GM23338 (cell line): ENCODE data around the gene TAOK2.

Experiments used
- CREB1 ChIP-seq: fragments of 250-450 bp; sonication (Bioruptor Pico); IDR thresholded peaks from 2 replicates; pipeline ENCODE4 v1.5.0; 2020; ENCODE audit warnings: low read depth, mild to moderate bottlenecking, moderate library complexity
- CTCF ChIP-seq, 2 experiments: fragments of 200-600 bp in 1 of 2; sonication (generic) in 1 of 2; conservative IDR thresholded peaks; 2 replicates each; pipeline versions ENCODE4 v1.5.1 to v1.6.1; 2016 to 2017; ENCODE audit warnings: antibody characterized with exemption in 2 of 2, low read depth in 2 of 2, mild to moderate bottlenecking in 2 of 2, moderate library complexity in 1 of 2
- ETS1 ChIP-seq: IDR thresholded peaks from 2 replicates; pipeline ENCODE4 v1.6.1; 2016; ENCODE audit warnings: antibody characterized with exemption
- EZH2 ChIP-seq: fragments of 200-600 bp; sonication (generic); IDR thresholded peaks from one replicate; pipeline ENCODE4 v1.8.0; 2017; ENCODE audit warnings: antibody characterized with exemption, mild to moderate bottlenecking, low read depth; ENCODE audit not compliant: unreplicated experiment
- EZH2phosphoT487 ChIP-seq: fragments of 200-600 bp; sonication (generic); IDR thresholded peaks from one replicate; pipeline ENCODE4 v1.8.1; 2018; ENCODE audit warnings: antibody characterized with exemption; ENCODE audit not compliant: unreplicated experiment
- JUNB ChIP-seq: IDR thresholded peaks from one replicate; pipeline ENCODE4 v1.6.1; 2016; ENCODE audit warnings: antibody characterized with exemption; ENCODE audit not compliant: unreplicated experiment
- NANOG ChIP-seq: IDR thresholded peaks from 2 replicates; pipeline ENCODE4 v1.6.1; 2016; ENCODE audit warnings: antibody characterized with exemption, borderline replicate concordance
- POLR2AphosphoS5 ChIP-seq: IDR thresholded peaks from 2 replicates; pipeline ENCODE4 v1.6.1; 2016; ENCODE audit warnings: antibody characterized with exemption, low read depth
- STAT1 ChIP-seq: IDR thresholded peaks from one replicate; pipeline ENCODE4 v1.6.1; 2016; ENCODE audit warnings: antibody characterized with exemption; ENCODE audit not compliant: unreplicated experiment
- ZNF114 ChIP-seq: fragments of 250-450 bp; sonication (Bioruptor Pico); IDR thresholded peaks from 2 replicates; pipeline ENCODE4 v1.5.0; 2020; ENCODE audit warnings: mild to moderate bottlenecking, moderate library complexity
- TF ChIP-seq, protein P1 (sequence below): IDR thresholded peaks from one replicate; pipeline ENCODE4 v1.6.1; 2018; ENCODE audit warnings: antibody characterized with exemption; ENCODE audit not compliant: unreplicated experiment

GRCh38 chr16:29963021-29963743, 10.5 kb upstream of the TAOK2 start:
- TF ChIP-seq CTCF (conservative IDR thresholded peaks at IDR 0.05; ENCODE audit: low read depth in 2 of 2) (no peak), EZH2 (no peak), POLR2AphosphoS5 (no peak), EZH2phosphoT487 (no peak), NANOG (no peak), CREB1 (CRISPR knock-in tag) (no peak), ETS1 (no peak), ZNF114 (no peak), JUNB (no peak), STAT1 (no peak)
- TF ChIP-seq, protein P1, sequence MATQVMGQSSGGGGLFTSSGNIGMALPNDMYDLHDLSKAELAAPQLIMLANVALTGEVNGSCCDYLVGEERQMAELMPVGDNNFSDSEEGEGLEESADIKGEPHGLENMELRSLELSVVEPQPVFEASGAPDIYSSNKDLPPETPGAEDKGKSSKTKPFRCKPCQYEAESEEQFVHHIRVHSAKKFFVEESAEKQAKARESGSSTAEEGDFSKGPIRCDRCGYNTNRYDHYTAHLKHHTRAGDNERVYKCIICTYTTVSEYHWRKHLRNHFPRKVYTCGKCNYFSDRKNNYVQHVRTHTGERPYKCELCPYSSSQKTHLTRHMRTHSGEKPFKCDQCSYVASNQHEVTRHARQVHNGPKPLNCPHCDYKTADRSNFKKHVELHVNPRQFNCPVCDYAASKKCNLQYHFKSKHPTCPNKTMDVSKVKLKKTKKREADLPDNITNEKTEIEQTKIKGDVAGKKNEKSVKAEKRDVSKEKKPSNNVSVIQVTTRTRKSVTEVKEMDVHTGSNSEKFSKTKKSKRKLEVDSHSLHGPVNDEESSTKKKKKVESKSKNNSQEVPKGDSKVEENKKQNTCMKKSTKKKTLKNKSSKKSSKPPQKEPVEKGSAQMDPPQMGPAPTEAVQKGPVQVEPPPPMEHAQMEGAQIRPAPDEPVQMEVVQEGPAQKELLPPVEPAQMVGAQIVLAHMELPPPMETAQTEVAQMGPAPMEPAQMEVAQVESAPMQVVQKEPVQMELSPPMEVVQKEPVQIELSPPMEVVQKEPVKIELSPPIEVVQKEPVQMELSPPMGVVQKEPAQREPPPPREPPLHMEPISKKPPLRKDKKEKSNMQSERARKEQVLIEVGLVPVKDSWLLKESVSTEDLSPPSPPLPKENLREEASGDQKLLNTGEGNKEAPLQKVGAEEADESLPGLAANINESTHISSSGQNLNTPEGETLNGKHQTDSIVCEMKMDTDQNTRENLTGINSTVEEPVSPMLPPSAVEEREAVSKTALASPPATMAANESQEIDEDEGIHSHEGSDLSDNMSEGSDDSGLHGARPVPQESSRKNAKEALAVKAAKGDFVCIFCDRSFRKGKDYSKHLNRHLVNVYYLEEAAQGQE: no peak
